ENCODE measurements around the gene MAML2.
"Not testable (repeated sequence)": the region's sequence is repeated elsewhere in the genome, so short reads cannot be mapped to it uniquely, and the experiment has no call there.

MAML2 gene

DNA sequence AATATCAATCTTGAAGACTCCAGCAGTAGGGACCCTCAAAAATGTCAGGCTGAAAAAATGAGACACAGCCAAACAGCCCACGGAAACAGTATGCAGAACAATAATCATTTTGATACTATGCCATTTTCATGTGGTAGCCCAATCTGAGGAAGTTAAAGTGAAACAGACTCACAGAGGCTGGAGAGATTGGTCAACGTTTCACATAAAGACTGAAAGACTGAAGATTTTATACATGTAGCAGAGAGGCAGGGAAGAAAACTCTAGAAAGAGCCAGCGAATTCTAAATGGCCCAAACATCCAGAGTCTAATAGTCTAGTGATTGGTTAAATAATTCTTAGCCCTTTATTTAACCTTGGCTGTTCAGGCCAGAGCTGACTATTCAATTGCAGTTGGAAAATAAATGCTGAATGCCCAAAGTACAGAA, 49.4 kb downstream of the MAML2 start:
- DNase-seq (ENCODE audit: low read depth in 2 of 3, low spot score in 1 of 3): no peak

GRCh38 chr11:96293109-96293508, 49.9 kb downstream of the MAML2 start:
- DNase-seq (ENCODE audit: low read depth in 2 of 3, low spot score in 1 of 3): no peak

GRCh38 chr11:96292291-96293010, 50.5 kb downstream of the MAML2 start:
- DNase-seq (ENCODE audit: low read depth in 2 of 3, low spot score in 1 of 3): no peak

DNA sequence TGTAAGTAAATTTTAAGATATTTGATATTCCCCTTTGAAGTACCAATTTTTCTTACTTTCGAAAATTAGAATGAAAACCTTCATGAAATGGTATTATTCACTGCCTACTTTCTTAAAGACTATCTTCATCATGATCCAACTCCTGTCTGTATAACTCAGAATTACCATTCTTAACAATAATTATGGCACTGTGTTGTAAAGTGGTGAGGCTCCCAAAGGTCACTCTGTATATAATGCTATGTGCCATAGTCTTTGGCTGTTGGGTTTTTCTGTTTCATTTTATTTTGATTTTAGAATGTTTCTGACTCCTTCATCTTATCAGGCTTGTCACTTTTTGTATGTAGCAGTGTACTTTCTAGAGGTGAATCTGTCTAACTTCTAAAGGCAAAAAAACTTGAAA, 52.4 kb downstream of the MAML2 start:
- no peak for DNase-seq (ENCODE audit: low read depth in 2 of 3, low spot score in 1 of 3)

- DNase-seq (ENCODE audit: low read depth in 2 of 3, low spot score in 1 of 3): no peak
Observed at GRCh38 chr11:96290031-96290430, 53.0 kb downstream of the MAML2 start.

DNA sequence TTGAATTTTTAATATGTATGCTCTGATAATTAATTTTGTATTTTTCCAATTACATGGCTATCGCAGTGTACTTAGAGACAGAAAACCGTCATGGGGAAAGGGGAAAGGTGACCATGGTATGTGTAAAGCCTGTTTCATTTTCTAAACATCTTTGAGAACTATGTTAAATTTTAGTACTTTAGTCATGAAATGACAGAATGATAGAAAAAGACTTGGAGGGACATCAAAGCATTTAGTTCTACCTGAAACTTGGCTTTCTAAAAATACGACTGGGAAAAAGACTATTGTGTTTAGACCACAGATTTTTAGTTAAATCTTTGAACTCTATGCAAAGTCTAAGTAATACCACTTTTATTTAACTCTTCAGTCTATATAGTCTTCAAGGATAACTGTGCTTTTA, 54.1 kb downstream of the MAML2 start:
- DNase-seq (ENCODE audit: low read depth in 2 of 3, low spot score in 1 of 3): no peak

GRCh38 chr11:96287822-96288439, 55.1 kb downstream of the MAML2 start:
- DNase-seq (ENCODE audit: low read depth in 2 of 3, low spot score in 1 of 3): no peak

GRCh38 chr11:96285985-96286384, 57.0 kb downstream of the MAML2 start:
- DNase-seq (ENCODE audit: low read depth in 2 of 3, low spot score in 1 of 3): not testable (repeated sequence)

- no peak for DNase-seq (ENCODE audit: low read depth in 2 of 3, low spot score in 1 of 3)
Observed at GRCh38 chr11:96284917-96285316, 58.1 kb downstream of the MAML2 start.

DNA sequence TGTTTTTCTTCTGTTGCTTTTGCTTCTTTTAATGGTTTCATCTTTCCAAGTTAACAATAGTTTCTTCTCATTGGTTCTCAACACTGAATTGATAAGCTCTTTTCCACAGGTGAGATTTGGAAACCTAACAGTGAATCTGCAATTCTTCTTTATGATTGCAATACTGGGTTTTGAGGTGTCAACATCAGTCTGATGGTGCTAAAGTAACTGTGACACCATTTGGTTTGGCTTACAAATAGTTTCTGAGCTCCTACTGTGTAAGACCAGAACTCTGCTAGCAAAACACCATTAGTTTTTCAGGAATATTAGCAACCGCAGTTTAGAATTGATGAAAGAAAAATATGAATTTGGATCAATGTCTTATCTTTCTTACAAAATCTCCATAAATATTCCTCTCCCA, 58.6 kb downstream of the MAML2 start:
- DNase-seq (ENCODE audit: low read depth in 2 of 3, low spot score in 1 of 3): no peak

DNA sequence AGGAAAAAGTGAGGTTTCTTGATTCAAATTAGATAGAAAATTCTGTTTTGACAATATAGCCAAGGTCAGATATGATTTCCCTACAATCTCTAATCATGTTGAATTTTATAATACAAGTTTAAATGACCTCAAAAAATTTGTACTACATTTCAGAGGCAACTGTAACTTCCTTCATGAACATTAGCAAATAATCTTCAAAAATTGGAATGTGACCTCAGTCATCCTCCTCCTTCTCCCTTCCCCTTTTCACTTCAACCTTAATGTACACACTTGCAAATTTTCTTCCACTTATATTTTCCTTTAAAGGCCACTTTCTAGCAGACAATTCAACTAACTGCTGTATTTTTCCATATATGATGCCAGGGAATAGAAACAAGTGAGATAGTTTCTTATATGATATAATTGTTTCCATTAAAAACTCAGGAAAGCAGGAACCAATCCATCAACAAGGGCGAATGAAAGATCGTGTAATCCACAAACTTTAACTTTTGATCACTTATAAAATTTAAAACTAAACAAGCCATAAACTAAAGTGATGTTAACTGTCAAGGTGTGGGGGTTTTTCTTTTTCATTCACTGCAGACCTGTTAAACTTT, 60.3 kb downstream of the MAML2 start:
- no peak for DNase-seq (ENCODE audit: low read depth in 2 of 3, low spot score in 1 of 3)

GRCh38 chr11:96280444-96280843, 62.6 kb downstream of the MAML2 start:
- no peak for DNase-seq (ENCODE audit: low read depth in 2 of 3, low spot score in 1 of 3)

DNA sequence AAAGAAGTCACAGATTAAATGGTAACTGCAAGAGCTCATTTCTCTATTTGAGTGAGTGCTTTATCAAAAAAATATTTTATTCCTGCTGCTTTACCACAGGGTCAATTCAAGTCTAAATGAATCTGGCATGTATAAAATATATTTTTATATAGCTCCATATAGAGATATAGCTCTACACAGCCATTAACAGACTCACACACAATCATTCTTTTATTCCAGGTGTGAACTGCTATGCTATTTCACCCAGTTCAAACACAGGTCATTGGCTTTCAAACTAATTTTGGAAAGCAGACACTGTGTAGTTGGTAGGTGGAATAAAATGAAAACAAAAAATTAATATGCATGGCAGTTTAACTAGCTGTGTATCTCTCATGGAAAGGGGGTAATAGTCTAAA, 63.1 kb downstream of the MAML2 start:
- DNase-seq (ENCODE audit: low read depth in 2 of 3, low spot score in 1 of 3): no peak

GRCh38 chr11:96279018-96279895, 63.7 kb downstream of the MAML2 start:
- no peak for DNase-seq (ENCODE audit: low read depth in 2 of 3, low spot score in 1 of 3)

DNA sequence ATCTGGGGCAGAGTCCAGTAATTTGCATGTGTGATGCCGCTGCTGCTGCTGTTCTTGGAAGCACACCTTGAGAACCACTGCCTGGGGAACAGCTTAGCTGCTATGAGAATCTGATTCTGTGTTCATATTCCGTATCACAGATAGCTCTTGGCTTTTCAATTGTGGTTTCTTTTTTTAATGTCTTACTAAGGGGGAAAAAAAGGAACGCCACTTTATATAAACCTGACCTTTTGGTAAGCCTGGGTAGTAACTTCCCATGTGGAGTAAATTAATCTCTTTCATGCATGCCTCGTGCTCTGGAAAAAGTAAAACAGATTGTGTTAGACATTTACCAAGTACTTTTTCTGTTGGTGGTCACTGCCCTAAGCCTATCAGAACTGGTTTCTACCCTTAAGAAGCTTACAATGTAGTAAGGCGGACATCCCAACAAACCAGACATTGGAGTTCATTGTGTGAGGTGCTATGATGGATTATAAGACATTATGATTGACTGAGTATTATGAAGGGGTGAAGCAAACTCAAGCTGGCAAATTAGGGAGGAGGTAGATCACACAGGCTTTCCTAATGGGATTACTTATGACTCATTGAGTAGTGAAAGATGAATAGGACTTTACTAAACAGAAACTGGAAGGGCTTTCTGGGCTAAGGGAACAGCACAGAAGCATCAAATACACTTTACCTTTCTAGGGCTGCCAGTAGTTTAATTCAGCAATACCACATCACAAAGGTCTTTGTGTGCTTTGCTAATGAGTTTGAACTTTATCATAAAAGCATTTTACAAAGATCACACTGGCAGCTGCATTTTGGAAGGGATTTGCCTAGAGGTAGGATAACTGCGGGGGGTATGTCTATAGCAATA, 64.7 kb downstream of the MAML2 start:
- no peak for DNase-seq (ENCODE audit: low read depth in 2 of 3, low spot score in 1 of 3)

- DNase-seq (ENCODE audit: low read depth in 2 of 3, low spot score in 1 of 3): no peak
Observed at GRCh38 chr11:96277696-96278038, 65.3 kb downstream of the MAML2 start.

GRCh38 chr11:96276836-96277235, 66.2 kb downstream of the MAML2 start:
- no peak for DNase-seq (ENCODE audit: low read depth in 2 of 3, low spot score in 1 of 3)

DNA sequence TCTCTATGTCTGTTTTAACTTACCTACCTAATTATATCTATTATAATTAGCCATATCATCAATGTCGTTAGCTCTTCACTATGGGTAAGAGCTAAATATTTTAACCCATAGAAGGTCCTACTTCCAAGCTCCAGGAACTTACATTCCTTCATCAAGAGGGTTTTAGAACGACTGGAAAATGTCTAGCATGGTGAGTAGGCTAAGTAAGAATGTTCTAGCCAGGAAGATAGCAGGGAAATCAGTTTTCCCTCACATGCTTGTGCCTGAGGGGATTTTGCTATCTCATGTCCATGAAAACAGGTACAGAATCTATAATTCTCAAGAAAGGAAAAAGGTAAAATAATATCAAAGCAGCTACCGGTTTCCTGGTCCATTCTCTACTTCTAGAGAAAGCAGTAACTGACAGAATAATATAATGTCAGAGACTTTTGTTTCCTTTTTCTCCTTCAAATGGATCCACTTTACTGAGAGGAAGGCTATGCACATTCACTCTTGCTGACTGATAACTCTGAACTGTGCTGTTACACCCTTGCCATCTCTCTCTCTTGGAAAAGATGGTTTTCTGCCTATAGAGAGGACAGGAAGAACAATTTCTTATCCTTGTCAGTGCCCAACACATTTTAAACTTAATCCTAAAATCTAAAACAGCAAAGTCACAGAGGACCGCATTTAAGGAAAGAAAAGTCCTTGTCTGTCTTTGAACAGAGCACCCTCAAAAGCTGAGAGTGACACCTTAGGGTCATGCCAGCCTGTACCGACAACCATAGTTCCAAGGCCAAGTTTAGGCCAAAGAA, 67.0 kb downstream of the MAML2 start:
- no peak for DNase-seq (ENCODE audit: low read depth in 2 of 3, low spot score in 1 of 3)

DNA sequence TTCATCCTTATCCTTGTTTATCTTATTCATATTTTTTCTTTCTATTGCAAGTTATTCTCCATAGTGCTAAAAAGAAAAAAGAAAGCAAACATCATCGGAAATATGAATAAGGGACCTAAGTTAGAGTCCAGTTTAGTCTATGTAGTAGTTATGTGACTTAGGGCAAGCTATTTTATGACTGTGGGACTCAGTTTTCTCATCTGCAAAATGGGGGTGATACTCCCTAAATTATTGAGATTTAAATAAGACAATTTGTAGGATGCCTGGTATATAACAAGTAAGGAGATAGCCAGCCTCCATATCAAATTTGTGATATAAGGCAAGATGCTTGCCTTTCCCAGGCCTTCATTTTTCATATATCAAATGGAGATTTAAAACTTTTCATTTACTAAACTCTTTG, 69.5 kb downstream of the MAML2 start:
- DNase-seq (ENCODE audit: low read depth in 2 of 3, low spot score in 1 of 3): no peak
